ENCODE data around the gene CACNA2D1. TPM values are rescaled to one million over a fixed set of nuclear protein-coding genes. Genes with fewer than 3 reads are reported as not detected.

Gene CACNA2D1
- total RNA-seq, 1 experiment from 2014 or later, result not detected

- Histone ChIP-seq H3K79me2 (ENCODE audit: low read length) (no peaks in the 10 kb centered on the region), H3K9me3 (ENCODE audit: low read length) (peaks cover 25% of the 10 kb centered on the region), H3K36me3 (ENCODE audit: insufficient read depth, low read length) (no peaks in the 10 kb centered on the region), H3K9ac (ENCODE audit: low read length) (no peak overlapping the region), H3K9me2 (replicated peaks; ENCODE audit: insufficient read depth, low read length) (no peaks in the 10 kb centered on the region), H3K4me1 (ENCODE audit: low read length) (no peaks in the 10 kb centered on the region), H3K27ac (ENCODE audit: low read length) (no peak overlapping the region), H3K4me2 (ENCODE audit: low read depth, low read length, poor library complexity, severe bottlenecking) (no peak overlapping the region), H3K27me3 (ENCODE audit: low read length) (no peaks in the 10 kb centered on the region), H4K20me1 (ENCODE audit: insufficient read depth, low read depth, low read length) (no peaks in the 10 kb centered on the region), H3K4me3 (ENCODE audit: low read length) (no peak overlapping the region), H2AFZ (ENCODE audit: low read length) (no peak overlapping the region)
- no peak for DNase-seq
These were observed 97.7 kb downstream of the CACNA2D1 start for GRCh38 chr7:82345886-82346285.

- DNase-seq, result no peak
- H3K4me1 ChIP-seq (ENCODE audit: low read length), result no peaks in the 10 kb centered on the region
- H3K36me3 ChIP-seq (ENCODE audit: insufficient read depth, low read length), result no peaks in the 10 kb centered on the region
- no peak overlapping the region for H2AFZ ChIP-seq (ENCODE audit: low read length)
- no peaks in the 10 kb centered on the region for H3K79me2 ChIP-seq (ENCODE audit: low read length)
- no peak overlapping the region for H3K27ac ChIP-seq (ENCODE audit: low read length)
- H3K4me2 ChIP-seq (ENCODE audit: low read depth, low read length, poor library complexity, severe bottlenecking), result no peak overlapping the region
- H3K9me3 ChIP-seq (ENCODE audit: low read length), result peaks cover 28% of the 10 kb centered on the region
- no peaks in the 10 kb centered on the region for H3K27me3 ChIP-seq (ENCODE audit: low read length)
- no peaks in the 10 kb centered on the region for H4K20me1 ChIP-seq (ENCODE audit: insufficient read depth, low read depth, low read length)
- no peaks in the 10 kb centered on the region; the same call in 1 of the 2 replicates for H3K9me2 ChIP-seq (replicated peaks; ENCODE audit: insufficient read depth, low read length)
- no peak overlapping the region for H3K4me3 ChIP-seq (ENCODE audit: low read length)
- H3K9ac ChIP-seq (ENCODE audit: low read length), result no peak overlapping the region
These were observed 99.9 kb downstream of the CACNA2D1 start for GRCh38 chr7:82343716-82344115.

- H3K27ac ChIP-seq (ENCODE audit: low read length), result no peak overlapping the region
- H3K9me3 ChIP-seq (ENCODE audit: low read length), result peaks cover 25% of the 10 kb centered on the region
- H3K4me3 ChIP-seq (ENCODE audit: low read length), result no peak overlapping the region
- DNase-seq, result no peak
- no peak overlapping the region for H2AFZ ChIP-seq (ENCODE audit: low read length)
- H3K4me2 ChIP-seq (ENCODE audit: low read depth, low read length, poor library complexity, severe bottlenecking), result no peak overlapping the region
- H3K4me1 ChIP-seq (ENCODE audit: low read length), result no peaks in the 10 kb centered on the region
- H3K36me3 ChIP-seq (ENCODE audit: insufficient read depth, low read length), result no peaks in the 10 kb centered on the region
- no peaks in the 10 kb centered on the region; the same call in 1 of the 2 replicates for H3K9me2 ChIP-seq (replicated peaks; ENCODE audit: insufficient read depth, low read length)
- no peaks in the 10 kb centered on the region for H3K27me3 ChIP-seq (ENCODE audit: low read length)
- H3K9ac ChIP-seq (ENCODE audit: low read length), result no peak overlapping the region
- H3K79me2 ChIP-seq (ENCODE audit: low read length), result no peaks in the 10 kb centered on the region
- no peaks in the 10 kb centered on the region for H4K20me1 ChIP-seq (ENCODE audit: insufficient read depth, low read depth, low read length)
These were observed 103.6 kb downstream of the CACNA2D1 start for GRCh38 chr7:82339958-82340357.

GRCh38 chr7:82335927-82336326 lies 107.7 kb downstream of the CACNA2D1 start:
- DNase-seq, result no peak
- Histone ChIP-seq H3K36me3 (ENCODE audit: insufficient read depth, low read length) (no peaks in the 10 kb centered on the region), H3K9ac (ENCODE audit: low read length) (no peak overlapping the region), H3K27me3 (ENCODE audit: low read length) (no peaks in the 10 kb centered on the region), H3K4me2 (ENCODE audit: low read depth, low read length, poor library complexity, severe bottlenecking) (no peak overlapping the region), H3K9me3 (ENCODE audit: low read length) (peaks cover 15% of the 10 kb centered on the region), H3K4me3 (ENCODE audit: low read length) (no peak overlapping the region), H4K20me1 (ENCODE audit: insufficient read depth, low read depth, low read length) (no peaks in the 10 kb centered on the region), H3K9me2 (replicated peaks; ENCODE audit: insufficient read depth, low read length) (no peaks in the 10 kb centered on the region; the same call in 1 of the 2 replicates), H3K27ac (ENCODE audit: low read length) (no peak overlapping the region), H3K79me2 (ENCODE audit: low read length) (no peaks in the 10 kb centered on the region), H3K4me1 (ENCODE audit: low read length) (no peaks in the 10 kb centered on the region), H2AFZ (ENCODE audit: low read length) (no peak overlapping the region)

- no peak for DNase-seq
- Histone ChIP-seq H3K9me2 (replicated peaks; ENCODE audit: insufficient read depth, low read length) (no peaks in the 10 kb centered on the region), H4K20me1 (ENCODE audit: insufficient read depth, low read depth, low read length) (no peaks in the 10 kb centered on the region), H3K27ac (ENCODE audit: low read length) (no peak overlapping the region), H3K4me1 (ENCODE audit: low read length) (no peaks in the 10 kb centered on the region), H3K9ac (ENCODE audit: low read length) (no peak overlapping the region), H2AFZ (ENCODE audit: low read length) (no peak overlapping the region), H3K4me3 (ENCODE audit: low read length) (no peak overlapping the region), H3K36me3 (ENCODE audit: insufficient read depth, low read length) (no peaks in the 10 kb centered on the region), H3K79me2 (ENCODE audit: low read length) (no peaks in the 10 kb centered on the region), H3K9me3 (ENCODE audit: low read length) (peaks cover 12% of the 10 kb centered on the region), H3K27me3 (ENCODE audit: low read length) (no peaks in the 10 kb centered on the region), H3K4me2 (ENCODE audit: low read depth, low read length, poor library complexity, severe bottlenecking) (no peak overlapping the region)
These were observed 108.6 kb downstream of the CACNA2D1 start for GRCh38 chr7:82335001-82335400.

GRCh38 chr7:82331234-82331633 lies 112.3 kb downstream of the CACNA2D1 start:
- H3K9me3 ChIP-seq (ENCODE audit: low read length), result peaks cover 8% of the 10 kb centered on the region
- H3K27me3 ChIP-seq (ENCODE audit: low read length), result no peaks in the 10 kb centered on the region
- DNase-seq, result no peak
- no peak overlapping the region for H3K4me3 ChIP-seq (ENCODE audit: low read length)
- no peaks in the 10 kb centered on the region for H3K36me3 ChIP-seq (ENCODE audit: insufficient read depth, low read length)
- no peak overlapping the region for H3K27ac ChIP-seq (ENCODE audit: low read length)
- no peaks in the 10 kb centered on the region for H4K20me1 ChIP-seq (ENCODE audit: insufficient read depth, low read depth, low read length)
- H2AFZ ChIP-seq (ENCODE audit: low read length), result no peak overlapping the region
- no peak overlapping the region for H3K4me2 ChIP-seq (ENCODE audit: low read depth, low read length, poor library complexity, severe bottlenecking)
- H3K9me2 ChIP-seq (replicated peaks; ENCODE audit: insufficient read depth, low read length), result no peaks in the 10 kb centered on the region
- H3K9ac ChIP-seq (ENCODE audit: low read length), result no peak overlapping the region
- H3K4me1 ChIP-seq (ENCODE audit: low read length), result no peaks in the 10 kb centered on the region
- H3K79me2 ChIP-seq (ENCODE audit: low read length), result no peaks in the 10 kb centered on the region

GRCh38 chr7:82330706-82331215 lies 112.8 kb downstream of the CACNA2D1 start:
- Histone ChIP-seq H2AFZ (ENCODE audit: low read length) (no peak overlapping the region), H3K4me3 (ENCODE audit: low read length) (no peak overlapping the region), H3K36me3 (ENCODE audit: insufficient read depth, low read length) (no peaks in the 10 kb centered on the region), H3K4me1 (ENCODE audit: low read length) (no peaks in the 10 kb centered on the region), H4K20me1 (ENCODE audit: insufficient read depth, low read depth, low read length) (no peaks in the 10 kb centered on the region), H3K27ac (ENCODE audit: low read length) (no peak overlapping the region), H3K27me3 (ENCODE audit: low read length) (no peaks in the 10 kb centered on the region), H3K4me2 (ENCODE audit: low read depth, low read length, poor library complexity, severe bottlenecking) (no peak overlapping the region), H3K9ac (ENCODE audit: low read length) (no peak overlapping the region), H3K79me2 (ENCODE audit: low read length) (no peaks in the 10 kb centered on the region), H3K9me3 (ENCODE audit: low read length) (peaks cover 11% of the 10 kb centered on the region), H3K9me2 (replicated peaks; ENCODE audit: insufficient read depth, low read length) (no peaks in the 10 kb centered on the region)
- no peak for DNase-seq

- Histone ChIP-seq H3K4me1 (ENCODE audit: low read length) (no peaks in the 10 kb centered on the region), H3K79me2 (ENCODE audit: low read length) (no peaks in the 10 kb centered on the region), H2AFZ (ENCODE audit: low read length) (no peak overlapping the region), H3K27me3 (ENCODE audit: low read length) (no peaks in the 10 kb centered on the region), H4K20me1 (ENCODE audit: insufficient read depth, low read depth, low read length) (no peaks in the 10 kb centered on the region), H3K9me3 (ENCODE audit: low read length) (peaks cover 13% of the 10 kb centered on the region), H3K36me3 (ENCODE audit: insufficient read depth, low read length) (no peaks in the 10 kb centered on the region; the same call in 1 of the 2 replicates), H3K27ac (ENCODE audit: low read length) (no peak overlapping the region), H3K4me2 (ENCODE audit: low read depth, low read length, poor library complexity, severe bottlenecking) (no peak overlapping the region), H3K9me2 (replicated peaks; ENCODE audit: insufficient read depth, low read length) (no peaks in the 10 kb centered on the region), H3K9ac (ENCODE audit: low read length) (no peak overlapping the region), H3K4me3 (ENCODE audit: low read length) (no peak overlapping the region)
- no peak for DNase-seq
These were observed 115.7 kb downstream of the CACNA2D1 start for GRCh38 chr7:82327898-82328297.

Measured in Karpas-422 (cell line).